GM21737 (cell line): ENCODE measurements around the gene PROK2.

Experiments
- ATAC-seq: cut with Tn5 transposase; IDR thresholded peaks from one replicate; pipeline ENCODE4 v1.9.1; 2021; ENCODE audit warnings: mild to moderate bottlenecking, moderate library complexity; ENCODE audit not compliant: unreplicated experiment

PROK2 gene

GRCh38 chr3:71784914-71785531 lies at the start of gene PROK2:
Gene PROK2, minus strand, starts transcription at chr3:71785148. Its CDS starts 96 bp downstream, at chr3:71785052.
- ATAC-seq, result no peak

- no peak for ATAC-seq
Measured at GRCh38 chr3:71831599-71831998, 46.7 kb upstream of the PROK2 start.

- no peak for ATAC-seq
Measured at GRCh38 chr3:71825551-71826283, 40.8 kb upstream of the PROK2 start.

GRCh38 chr3:71821116-71821515 lies 36.2 kb upstream of the PROK2 start:
- no peak for ATAC-seq

GRCh38 chr3:71817262-71817661 lies 32.3 kb upstream of the PROK2 start:
- no peak for ATAC-seq

- no peak for ATAC-seq
Measured at GRCh38 chr3:71816767-71817156, 31.8 kb upstream of the PROK2 start.

- no peak for ATAC-seq
Measured at GRCh38 chr3:71815340-71816067, 30.6 kb upstream of the PROK2 start.

GRCh38 chr3:71813704-71814103 lies 28.8 kb upstream of the PROK2 start:
- no peak for ATAC-seq

GRCh38 chr3:71813073-71813472 lies 28.1 kb upstream of the PROK2 start:
- ATAC-seq, result no peak

- no peak for ATAC-seq
Measured at GRCh38 chr3:71810056-71810455, 25.1 kb upstream of the PROK2 start.

- ATAC-seq, result no peak
Measured at GRCh38 chr3:71809321-71810026, 24.5 kb upstream of the PROK2 start.

GRCh38 chr3:71806736-71807135 lies 21.8 kb upstream of the PROK2 start:
- no peak for ATAC-seq

- ATAC-seq, result no peak
Measured at GRCh38 chr3:71805691-71806090, 20.7 kb upstream of the PROK2 start.

- ATAC-seq, result no peak
Measured at GRCh38 chr3:71805199-71805598, 20.3 kb upstream of the PROK2 start.

- no peak for ATAC-seq
Measured at GRCh38 chr3:71803248-71803647, 18.3 kb upstream of the PROK2 start.

GRCh38 chr3:71801986-71802385 lies 17.0 kb upstream of the PROK2 start:
- no peak for ATAC-seq

- ATAC-seq, result no peak
Measured at GRCh38 chr3:71800023-71800422, 15.1 kb upstream of the PROK2 start.

GRCh38 chr3:71797455-71797854 lies 12.5 kb upstream of the PROK2 start:
- no peak for ATAC-seq

- no peak for ATAC-seq
Measured at GRCh38 chr3:71796290-71796689, 11.3 kb upstream of the PROK2 start.

GRCh38 chr3:71791634-71792033 lies 6.7 kb upstream of the PROK2 start:
- no peak for ATAC-seq

- ATAC-seq, result no peak
Measured at GRCh38 chr3:71789922-71790321, 5.0 kb upstream of the PROK2 start.
